ENCODE data around the gene ENGASE. TPM values are rescaled to one million over a fixed set of nuclear protein-coding genes. Genes with fewer than 3 reads are reported as not detected.

The ENGASE gene
- total RNA-seq, 2 donors from 2014 or later: 24.9 to 50.8 TPM

GRCh38 chr17:79084291-79085153, 9.9 kb downstream of the ENGASE start:
- intact Hi-C loops (cut with DNase I): loop anchor here (5.0 kb wide), 1 partner anchor 308 kb away; no protein-coding TSS in a partner anchor
- DNase-seq (no peak), ATAC-seq (no peak)
- Histone ChIP-seq H3K4me1 (no peaks in the 10 kb centered on the region), H3K27me3 (no peaks in the 10 kb centered on the region), H3K4me3 (no peak overlapping the region), H3K9me3 (no peaks in the 10 kb centered on the region), H3K27ac (no peak overlapping the region), H3K36me3 (replicated peaks in 1 of 2; ENCODE audit: insufficient read depth in 1 of 2, low read depth in 2 of 2) (peaks cover 0 to 13% of the 10 kb centered on the region in 2 donors)
- TF ChIP-seq POLR2A (IDR thresholded peaks at IDR 0.05): no peak
- no peak for TF ChIP-seq CTCF (IDR thresholded peaks at IDR 0.05)
- WGBS, 2 donors: 92 to 94% methylated on average over 30 to 31 of the region's 31 CpGs

GRCh38 chr17:79085154-79085920, 10.7 kb downstream of the ENGASE start:
- H3K36me3 ChIP-seq (replicated peaks in 1 of 2; ENCODE audit: insufficient read depth in 1 of 2, low read depth in 2 of 2): peaks cover 0 to 9% of the 10 kb centered on the region in 2 donors
- no peaks in the 10 kb centered on the region for H3K27me3 ChIP-seq
- 83 to 87% methylated on average over 13 to 25 of the region's 30 CpGs for WGBS, 2 donors
- intact Hi-C loops (cut with DNase I): loop anchor here (5.0 kb wide), 1 partner anchor 307 kb away; no protein-coding TSS in a partner anchor
- H3K4me3 ChIP-seq: no peak overlapping the region
- no peak for TF ChIP-seq POLR2A (IDR thresholded peaks at IDR 0.05)
- no peak for TF ChIP-seq CTCF (IDR thresholded peaks at IDR 0.05)
- H3K27ac ChIP-seq: no peak overlapping the region
- no peak for ATAC-seq
- no peaks in the 10 kb centered on the region for H3K4me1 ChIP-seq
- no peak for DNase-seq
- no peaks in the 10 kb centered on the region for H3K9me3 ChIP-seq

- 91% methylated on average over 22 to 28 of the region's 28 CpGs for WGBS, 2 donors
- no peak overlapping the region for H3K4me3 ChIP-seq
- no peak for ATAC-seq
- TF ChIP-seq CTCF (IDR thresholded peaks at IDR 0.05): no peak
- TF ChIP-seq POLR2A (IDR thresholded peaks at IDR 0.05): no peak
- peaks cover 0 to 5% of the 10 kb centered on the region in 2 donors for H3K36me3 ChIP-seq (replicated peaks in 1 of 2; ENCODE audit: insufficient read depth in 1 of 2, low read depth in 2 of 2)
- intact Hi-C loops (cut with DNase I): loop anchor here (5.0 kb wide), 1 partner anchor 306 kb away; no protein-coding TSS in a partner anchor
- no peak for DNase-seq
- H3K9me3 ChIP-seq: no peaks in the 10 kb centered on the region
- H3K27me3 ChIP-seq: no peaks in the 10 kb centered on the region
- no peak overlapping the region for H3K27ac ChIP-seq
- H3K4me1 ChIP-seq: no peaks in the 10 kb centered on the region
Observed at GRCh38 chr17:79085921-79086551, 11.4 kb downstream of the ENGASE start.

GRCh38 chr17:79086609-79087427, 12.2 kb downstream of the ENGASE start:
- Histone ChIP-seq H3K4me3 (no peak overlapping the region), H3K4me1 (no peaks in the 10 kb centered on the region), H3K9me3 (no peaks in the 10 kb centered on the region), H3K27me3 (no peaks in the 10 kb centered on the region), H3K27ac (no peak overlapping the region), H3K36me3 (replicated peaks in 1 of 2; ENCODE audit: insufficient read depth in 1 of 2, low read depth in 2 of 2) (peaks cover 0 to 3% of the 10 kb centered on the region in 2 donors)
- intact Hi-C loops (cut with DNase I): loop anchor here (5.0 kb wide), 1 partner anchor 305 kb away; no protein-coding TSS in a partner anchor
- TF ChIP-seq POLR2A (IDR thresholded peaks at IDR 0.05) (no peak), CTCF (IDR thresholded peaks at IDR 0.05) (no peak)
- WGBS, 2 donors: 78 to 88% methylated on average over 7 to 31 of the region's 33 CpGs
- no peak for ATAC-seq
- no peak for DNase-seq

All from body of pancreas (tissue), 4 donors.